HL-60 (cell line): Measurements from ENCODE around the gene LOXL3.

ENCODE experiments used
- DNase-seq, 2 experiments: peaks; one replicate each; pipeline ENCODE4 v3.0.0-alpha.2; 2010 to 2020; ENCODE audit warnings: low read depth in 1 of 2, low spot score in 1 of 2
- H3K27ac ChIP-seq: fragments of 250-450 bp; sonication (Bioruptor Pico); replicated peaks from 2 replicates; pipeline ENCODE4 v1.5.1; 2020; ENCODE audit warnings: mild to moderate bottlenecking, moderate library complexity
- H3K27me3 ChIP-seq: fragments of 250-450 bp; sonication (Bioruptor Pico); 2 replicates; pipeline ENCODE4 v1.5.1; 2021; ENCODE audit warnings: mild to moderate bottlenecking, moderate library complexity; ENCODE audit not compliant: insufficient read depth, poor library complexity, severe bottlenecking
- H3K4me3 ChIP-seq: replicated peaks from 2 replicates; pipeline ENCODE4 v1.5.1; 2011; ENCODE audit warnings: mild to moderate bottlenecking, control low read depth, low read length; ENCODE audit not compliant: insufficient read depth
- GABPA ChIP-seq: IDR thresholded peaks from 2 replicates; pipeline ENCODE4 v1.6.1; 2012; ENCODE audit warnings: low read depth
- POLR2AphosphoS5 ChIP-seq: IDR thresholded peaks from 2 replicates; pipeline ENCODE4 v1.6.1; 2012; ENCODE audit warnings: low read depth
- SPI1 ChIP-seq: IDR thresholded peaks from 2 replicates; pipeline ENCODE4 v1.6.1; 2012; ENCODE audit warnings: low read depth, mild to moderate bottlenecking, borderline replicate concordance
- TF ChIP-seq, protein P1 (sequence below): IDR thresholded peaks from one replicate; pipeline ENCODE4 v1.5.1; 2011; ENCODE audit warnings: low read length, control low read depth, inconsistent platforms; ENCODE audit not compliant: insufficient read depth
- TF ChIP-seq, protein P2 (sequence below): IDR thresholded peaks from 2 replicates; pipeline ENCODE4 v1.6.1; 2012; ENCODE audit warnings: low read depth; ENCODE audit not compliant: insufficient replicate concordance

The LOXL3 gene

DNA sequence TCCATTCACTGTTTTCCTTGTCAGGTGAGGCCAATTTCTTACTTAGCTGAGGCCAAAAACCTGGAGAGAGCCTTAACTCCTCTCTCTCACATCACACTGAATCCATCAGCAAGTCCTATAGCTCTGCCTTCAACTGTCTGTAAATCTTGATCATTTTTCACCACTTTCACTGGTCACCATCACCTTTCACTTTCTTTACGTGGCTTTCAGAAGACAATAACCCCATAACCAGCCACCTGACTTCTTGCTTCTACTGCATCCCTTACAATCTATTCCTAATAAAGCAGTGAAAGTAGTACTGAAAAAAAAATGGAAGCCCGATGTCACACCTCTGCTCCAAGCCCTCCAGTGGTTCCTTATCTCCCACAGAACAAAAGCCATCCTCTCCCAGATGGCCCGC is 7.7 kb downstream of the LOXL3 start:
- Histone ChIP-seq H3K27ac (no peak overlapping the region), H3K27me3 (no peaks in the 10 kb centered on the region), H3K4me3 (no peak overlapping the region)
- TF ChIP-seq SPI1 = no peak
- no peak for TF ChIP-seq GABPA
- TF ChIP-seq, protein P1, sequence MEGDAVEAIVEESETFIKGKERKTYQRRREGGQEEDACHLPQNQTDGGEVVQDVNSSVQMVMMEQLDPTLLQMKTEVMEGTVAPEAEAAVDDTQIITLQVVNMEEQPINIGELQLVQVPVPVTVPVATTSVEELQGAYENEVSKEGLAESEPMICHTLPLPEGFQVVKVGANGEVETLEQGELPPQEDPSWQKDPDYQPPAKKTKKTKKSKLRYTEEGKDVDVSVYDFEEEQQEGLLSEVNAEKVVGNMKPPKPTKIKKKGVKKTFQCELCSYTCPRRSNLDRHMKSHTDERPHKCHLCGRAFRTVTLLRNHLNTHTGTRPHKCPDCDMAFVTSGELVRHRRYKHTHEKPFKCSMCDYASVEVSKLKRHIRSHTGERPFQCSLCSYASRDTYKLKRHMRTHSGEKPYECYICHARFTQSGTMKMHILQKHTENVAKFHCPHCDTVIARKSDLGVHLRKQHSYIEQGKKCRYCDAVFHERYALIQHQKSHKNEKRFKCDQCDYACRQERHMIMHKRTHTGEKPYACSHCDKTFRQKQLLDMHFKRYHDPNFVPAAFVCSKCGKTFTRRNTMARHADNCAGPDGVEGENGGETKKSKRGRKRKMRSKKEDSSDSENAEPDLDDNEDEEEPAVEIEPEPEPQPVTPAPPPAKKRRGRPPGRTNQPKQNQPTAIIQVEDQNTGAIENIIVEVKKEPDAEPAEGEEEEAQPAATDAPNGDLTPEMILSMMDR = no peak
- TF ChIP-seq, protein P2, sequence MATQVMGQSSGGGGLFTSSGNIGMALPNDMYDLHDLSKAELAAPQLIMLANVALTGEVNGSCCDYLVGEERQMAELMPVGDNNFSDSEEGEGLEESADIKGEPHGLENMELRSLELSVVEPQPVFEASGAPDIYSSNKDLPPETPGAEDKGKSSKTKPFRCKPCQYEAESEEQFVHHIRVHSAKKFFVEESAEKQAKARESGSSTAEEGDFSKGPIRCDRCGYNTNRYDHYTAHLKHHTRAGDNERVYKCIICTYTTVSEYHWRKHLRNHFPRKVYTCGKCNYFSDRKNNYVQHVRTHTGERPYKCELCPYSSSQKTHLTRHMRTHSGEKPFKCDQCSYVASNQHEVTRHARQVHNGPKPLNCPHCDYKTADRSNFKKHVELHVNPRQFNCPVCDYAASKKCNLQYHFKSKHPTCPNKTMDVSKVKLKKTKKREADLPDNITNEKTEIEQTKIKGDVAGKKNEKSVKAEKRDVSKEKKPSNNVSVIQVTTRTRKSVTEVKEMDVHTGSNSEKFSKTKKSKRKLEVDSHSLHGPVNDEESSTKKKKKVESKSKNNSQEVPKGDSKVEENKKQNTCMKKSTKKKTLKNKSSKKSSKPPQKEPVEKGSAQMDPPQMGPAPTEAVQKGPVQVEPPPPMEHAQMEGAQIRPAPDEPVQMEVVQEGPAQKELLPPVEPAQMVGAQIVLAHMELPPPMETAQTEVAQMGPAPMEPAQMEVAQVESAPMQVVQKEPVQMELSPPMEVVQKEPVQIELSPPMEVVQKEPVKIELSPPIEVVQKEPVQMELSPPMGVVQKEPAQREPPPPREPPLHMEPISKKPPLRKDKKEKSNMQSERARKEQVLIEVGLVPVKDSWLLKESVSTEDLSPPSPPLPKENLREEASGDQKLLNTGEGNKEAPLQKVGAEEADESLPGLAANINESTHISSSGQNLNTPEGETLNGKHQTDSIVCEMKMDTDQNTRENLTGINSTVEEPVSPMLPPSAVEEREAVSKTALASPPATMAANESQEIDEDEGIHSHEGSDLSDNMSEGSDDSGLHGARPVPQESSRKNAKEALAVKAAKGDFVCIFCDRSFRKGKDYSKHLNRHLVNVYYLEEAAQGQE = no peak
- no peak for TF ChIP-seq POLR2AphosphoS5
- no peak for DNase-seq

DNA sequence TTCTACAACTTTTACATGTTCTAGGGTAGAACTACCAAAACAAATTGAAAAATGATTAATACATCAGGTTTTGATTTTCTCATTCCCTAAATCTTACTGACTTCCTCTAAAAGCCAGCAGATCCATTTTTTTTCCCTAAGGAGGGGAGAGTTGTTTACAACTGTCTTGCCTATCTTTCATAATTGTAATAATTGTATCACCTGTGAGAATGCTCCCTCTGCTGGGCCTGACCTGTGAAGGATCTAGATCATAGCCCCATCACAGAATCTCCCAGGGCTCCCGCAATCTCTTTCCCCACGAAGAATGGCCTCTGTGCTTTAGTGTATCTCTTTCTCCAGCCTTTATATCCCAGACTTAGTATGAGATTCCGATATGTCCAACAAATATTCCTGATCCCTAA is 9.1 kb downstream of the LOXL3 start:
- TF ChIP-seq, protein P1 = no peak
- TF ChIP-seq POLR2AphosphoS5 (no peak), SPI1 (no peak), GABPA (no peak)
- TF ChIP-seq, protein P2 = no peak
- no peak overlapping the region for H3K27ac ChIP-seq
- DNase-seq = no peak
- H3K27me3 ChIP-seq = no peaks in the 10 kb centered on the region
- H3K4me3 ChIP-seq = no peak overlapping the region

DNA sequence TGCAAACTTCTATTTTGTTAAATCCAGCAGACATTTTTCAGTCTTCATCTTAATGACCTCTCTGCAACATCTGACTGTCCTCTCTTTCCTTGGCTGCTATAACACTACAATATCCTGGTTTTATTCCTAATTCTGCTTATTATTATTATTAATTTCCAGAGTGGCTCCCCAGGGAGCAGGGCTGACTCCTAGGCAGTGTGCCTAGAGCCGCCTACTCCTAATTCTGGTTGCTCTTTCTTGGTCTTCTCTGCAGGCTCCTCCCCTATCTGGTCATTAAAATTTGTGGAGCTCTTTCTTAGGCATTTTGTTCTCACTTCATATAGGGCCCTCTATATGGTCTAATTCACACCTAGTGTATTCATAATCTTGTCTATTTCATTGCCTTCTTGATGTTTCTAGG is 10.8 kb downstream of the LOXL3 start:
- TF ChIP-seq, protein P1 = no peak
- no peak for TF ChIP-seq POLR2AphosphoS5
- TF ChIP-seq, protein P2 = no peak
- no peak for TF ChIP-seq GABPA
- no peak for TF ChIP-seq SPI1
- H3K27me3 ChIP-seq = no peaks in the 10 kb centered on the region
- H3K27ac ChIP-seq = no peak overlapping the region
- no peak overlapping the region for H3K4me3 ChIP-seq
- DNase-seq = no peak
